Measurements from ENCODE around the gene EXOC4.

DNA sequence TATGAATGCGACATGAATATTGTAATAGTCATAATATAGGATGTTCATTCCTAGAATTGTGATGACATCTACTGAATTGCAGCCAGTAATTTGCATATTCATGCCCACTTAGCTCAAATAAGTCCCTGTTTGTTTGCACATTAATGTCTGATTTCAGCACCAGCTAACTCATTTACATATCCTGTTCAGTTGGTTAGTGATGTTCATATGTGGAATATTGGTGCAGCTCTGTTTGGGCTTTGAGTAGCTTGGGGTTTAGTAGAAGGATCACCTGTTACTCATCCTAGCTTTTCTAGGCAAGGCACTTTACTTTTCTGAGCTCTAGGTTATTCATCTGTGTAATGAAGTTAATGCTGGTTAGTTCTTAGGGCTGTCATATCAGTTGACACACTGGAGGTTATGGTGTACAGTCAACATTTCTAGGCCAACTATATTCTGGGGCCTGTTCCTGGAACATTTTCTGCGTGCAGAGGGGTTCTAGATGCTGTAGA is 238.4 kb downstream of the EXOC4 start:
- no peak for TF ChIP-seq CTCF (conservative IDR thresholded peaks at IDR 0.05 in 1 of 2, IDR thresholded peaks at IDR 0.05 in 1 of 2; ENCODE audit: low read depth in 1 of 2, low read length in 2 of 2)
- no peak for TF ChIP-seq EZH2 (IDR thresholded peaks at IDR 0.05; ENCODE audit: low read length, missing control alignments)

All from fibroblast of lung (primary cell).